SIG-M5 (cell line): ENCODE data around the gene CES5A.
"Not testable (repeated sequence)": the region's sequence is repeated elsewhere in the genome, so short reads cannot be mapped to it uniquely, and the experiment has no call there.

ENCODE experiments used
- DNase-seq: peaks from one replicate; lab custom pipeline; 2025; lab: John Stamatoyannopoulos, UW

Gene CES5A

GRCh38 chr16:55830658-55831294, 44.4 kb downstream of the CES5A start:
- DNase-seq: no peak

GRCh38 chr16:55829232-55829631, 45.9 kb downstream of the CES5A start:
- DNase-seq: not testable (repeated sequence)

- no peak for DNase-seq
Observed at GRCh38 chr16:55828680-55829079, 46.5 kb downstream of the CES5A start.

- DNase-seq: no peak
Observed at GRCh38 chr16:55825115-55825728, 50.0 kb downstream of the CES5A start.

GRCh38 chr16:55824473-55825000, 50.6 kb downstream of the CES5A start:
- no peak for DNase-seq

GRCh38 chr16:55822280-55822810, 52.8 kb downstream of the CES5A start:
- DNase-seq: no peak

- no peak for DNase-seq
Observed at GRCh38 chr16:55821210-55821609, 54.0 kb downstream of the CES5A start.

- DNase-seq: no peak
Observed at GRCh38 chr16:55820615-55821014, 54.6 kb downstream of the CES5A start.

GRCh38 chr16:55817236-55817912, 57.8 kb downstream of the CES5A start:
- no peak for DNase-seq

GRCh38 chr16:55816222-55816621, 59.0 kb downstream of the CES5A start:
- not testable (repeated sequence) for DNase-seq

GRCh38 chr16:55815320-55815719, 59.9 kb downstream of the CES5A start:
- no peak for DNase-seq

- DNase-seq: not testable (repeated sequence)
Observed at GRCh38 chr16:55814174-55814573, 61.0 kb downstream of the CES5A start.

GRCh38 chr16:55813730-55814129, 61.4 kb downstream of the CES5A start:
- DNase-seq: not testable (repeated sequence)

- DNase-seq: no peak
Observed at GRCh38 chr16:55812951-55813350, 62.2 kb downstream of the CES5A start.

GRCh38 chr16:55811811-55812210, 63.4 kb downstream of the CES5A start:
- no peak for DNase-seq

- no peak for DNase-seq
Observed at GRCh38 chr16:55810451-55810961, 64.7 kb downstream of the CES5A start.

- DNase-seq: no peak
Observed at GRCh38 chr16:55809851-55810250, 65.3 kb downstream of the CES5A start.

- no peak for DNase-seq
Observed at GRCh38 chr16:55809386-55809785, 65.8 kb downstream of the CES5A start.

- DNase-seq: not testable (repeated sequence)
Observed at GRCh38 chr16:55808286-55808685, 66.9 kb downstream of the CES5A start.

- DNase-seq: not testable (repeated sequence)
Observed at GRCh38 chr16:55805104-55805503, 70.1 kb downstream of the CES5A start.

- DNase-seq: not testable (repeated sequence)
Observed at GRCh38 chr16:55803681-55804080, 71.5 kb downstream of the CES5A start.
